H1 (cell line): ENCODE measurements around the gene GREB1L.

Experiments
- CEBPB ChIP-seq: IDR thresholded peaks from 2 replicates; pipeline ENCODE4 v1.6.1; 2012; ENCODE audit warnings: low read depth, low read length
- EP300 ChIP-seq, 2 experiments: IDR thresholded peaks; 1 replicate in 1 of 2; 2 replicates in 1 of 2; pipeline ENCODE4 v1.6.1; 2011 to 2012; ENCODE audit warnings: low read depth in 2 of 2, low read length in 2 of 2, mild to moderate bottlenecking in 2 of 2, borderline replicate concordance in 1 of 2, inconsistent platforms in 1 of 2, moderate library complexity in 1 of 2
- POLR2A ChIP-seq, 2 experiments: IDR thresholded peaks; 1 replicate in 1 of 2; 2 replicates in 1 of 2; pipeline ENCODE4 v1.6.1; 2011; ENCODE audit warnings: low read depth in 2 of 2, low read length in 2 of 2, mild to moderate bottlenecking in 2 of 2; ENCODE audit errors: control extremely low read depth in 1 of 2
- TF ChIP-seq, protein P1 (sequence below), 3 experiments: IDR thresholded peaks; 1 replicate in 2 of 3; 2 replicates in 1 of 3; pipeline versions ENCODE4 v1.5.1 to v1.6.1; 2011; ENCODE audit warnings: low read length in 3 of 3, mild to moderate bottlenecking in 3 of 3, inconsistent platforms in 2 of 3, low read depth in 1 of 3, moderate library complexity in 1 of 3; ENCODE audit not compliant: insufficient read depth in 1 of 3; ENCODE audit errors: control extremely low read depth in 1 of 3

DNA sequence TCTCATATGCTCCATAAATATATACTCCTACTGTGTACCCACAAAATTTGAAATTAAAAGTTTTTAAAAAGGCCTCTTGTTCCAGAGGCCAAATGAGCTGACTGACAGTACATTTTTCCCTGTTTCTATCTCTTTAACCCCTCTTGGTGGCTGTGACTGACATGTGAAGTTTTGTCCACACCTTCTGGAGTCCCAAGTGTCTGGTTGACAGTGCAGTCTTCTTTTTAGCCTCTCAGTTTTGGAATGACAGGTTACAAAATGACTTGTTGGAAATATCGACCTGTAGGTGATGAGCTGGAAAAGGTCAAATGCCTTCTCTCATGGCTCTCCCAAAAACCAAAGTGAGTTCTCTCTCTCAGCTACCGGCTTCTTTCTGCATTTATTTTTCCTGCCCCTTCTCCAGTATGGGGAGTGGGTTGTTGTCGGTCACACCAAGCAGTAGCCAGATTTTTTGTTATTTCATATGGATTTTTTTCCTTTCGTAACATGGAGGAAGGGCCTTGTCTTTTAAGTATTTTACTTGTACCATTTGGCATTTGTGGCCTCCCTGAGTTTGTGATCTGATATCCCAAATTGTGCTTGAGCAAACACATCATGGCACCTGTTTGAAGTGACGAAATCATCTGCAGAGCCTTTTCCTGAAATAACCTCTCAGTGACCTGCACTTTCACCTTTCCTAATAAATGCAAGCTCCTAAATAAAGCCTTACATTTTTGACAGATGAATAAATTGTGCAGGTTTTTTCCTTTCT lies 214.6 kb downstream of the GREB1L start:
- no peak for TF ChIP-seq CEBPB
- TF ChIP-seq, protein P1, sequence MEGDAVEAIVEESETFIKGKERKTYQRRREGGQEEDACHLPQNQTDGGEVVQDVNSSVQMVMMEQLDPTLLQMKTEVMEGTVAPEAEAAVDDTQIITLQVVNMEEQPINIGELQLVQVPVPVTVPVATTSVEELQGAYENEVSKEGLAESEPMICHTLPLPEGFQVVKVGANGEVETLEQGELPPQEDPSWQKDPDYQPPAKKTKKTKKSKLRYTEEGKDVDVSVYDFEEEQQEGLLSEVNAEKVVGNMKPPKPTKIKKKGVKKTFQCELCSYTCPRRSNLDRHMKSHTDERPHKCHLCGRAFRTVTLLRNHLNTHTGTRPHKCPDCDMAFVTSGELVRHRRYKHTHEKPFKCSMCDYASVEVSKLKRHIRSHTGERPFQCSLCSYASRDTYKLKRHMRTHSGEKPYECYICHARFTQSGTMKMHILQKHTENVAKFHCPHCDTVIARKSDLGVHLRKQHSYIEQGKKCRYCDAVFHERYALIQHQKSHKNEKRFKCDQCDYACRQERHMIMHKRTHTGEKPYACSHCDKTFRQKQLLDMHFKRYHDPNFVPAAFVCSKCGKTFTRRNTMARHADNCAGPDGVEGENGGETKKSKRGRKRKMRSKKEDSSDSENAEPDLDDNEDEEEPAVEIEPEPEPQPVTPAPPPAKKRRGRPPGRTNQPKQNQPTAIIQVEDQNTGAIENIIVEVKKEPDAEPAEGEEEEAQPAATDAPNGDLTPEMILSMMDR (IDR thresholded peaks at IDR 0.05; ENCODE audit: control extremely low read depth in 1 of 3, insufficient read depth in 1 of 3, low read depth in 1 of 3, low read length in 3 of 3), result no peak
- TF ChIP-seq POLR2A (IDR thresholded peaks at IDR 0.05; ENCODE audit: control extremely low read depth in 1 of 2, low read depth in 2 of 2, low read length in 2 of 2), result no peak
- TF ChIP-seq EP300 (IDR thresholded peaks at IDR 0.05; ENCODE audit: borderline replicate concordance in 1 of 2, low read depth in 2 of 2, low read length in 2 of 2), result no peak
